ENCODE data around the gene CNTNAP4.

- no peak for TF ChIP-seq POLR2A (IDR thresholded peaks at IDR 0.05)
- no peak for TF ChIP-seq POLR2AphosphoS5 (IDR thresholded peaks at IDR 0.05)
- no peak for TF ChIP-seq CTCF (IDR thresholded peaks at IDR 0.05)
- TF ChIP-seq EP300 (IDR thresholded peaks at IDR 0.05; ENCODE audit: low read depth), result no peak
These were observed 196.8 kb downstream of the CNTNAP4 start for GRCh38 chr16:76474048-76474447.
